T-helper 17 cell (primary cell): ENCODE measurements around the gene CDR2L. TPM values are rescaled to one million over a fixed set of nuclear protein-coding genes. Genes with fewer than 3 reads are reported as not detected.

Experiments
- ATAC-seq: fragments of 150-1000 bp; cut with Tn5 transposase; 2 replicates; pipeline ENCODE4 v1.10.0; 2021; ENCODE audit warnings: mild to moderate bottlenecking, moderate library complexity
- DNase-seq, 3 donors: peaks; one replicate each; pipeline versions ENCODE4 v3.0.0 to v3.0.0-alpha.2; 2020 to 2021
- H3K9me3 ChIP-seq: one replicate; pipeline ENCODE4 v1.7.0; 2013; ENCODE audit warnings: low read length, mild to moderate bottlenecking; ENCODE audit not compliant: control insufficient read depth, poor library complexity, severe bottlenecking
- H3K27ac Mint-ChIP-seq: one replicate; pipeline ENCODE4 v1.8.0; 2022; ENCODE audit warnings: mild to moderate bottlenecking, moderate library complexity, mixed read lengths
- H3K27me3 Mint-ChIP-seq: one replicate; pipeline ENCODE4 v1.8.0; 2022; ENCODE audit warnings: mixed read lengths
- H3K36me3 Mint-ChIP-seq: one replicate; pipeline ENCODE4 v1.8.0; 2022; ENCODE audit warnings: low read depth, mixed read lengths
- H3K4me1 Mint-ChIP-seq: one replicate; pipeline ENCODE4 v1.8.0; 2022; ENCODE audit warnings: mild to moderate bottlenecking, mixed read lengths
- H3K4me3 Mint-ChIP-seq: one replicate; pipeline ENCODE4 v1.8.0; 2022; ENCODE audit warnings: mild to moderate bottlenecking, moderate library complexity, mixed read lengths
- total RNA-seq, 4 donors: library from RNA in 2 of 4; stranded (reverse) in 2 of 4; gene quantifications; one replicate each; pipeline ENCODE4 v1.2.3 and lab custom pipeline; 2022 to 2026

Gene CDR2L
- total RNA-seq (under 1 TPM in 1 of 2 donors, not detected in 1; 0.86 TPM), total RNA-seq (lab: John Stamatoyannopoulos, UW) (0 to 0.15 reads per million in 2 donors)

DNA sequence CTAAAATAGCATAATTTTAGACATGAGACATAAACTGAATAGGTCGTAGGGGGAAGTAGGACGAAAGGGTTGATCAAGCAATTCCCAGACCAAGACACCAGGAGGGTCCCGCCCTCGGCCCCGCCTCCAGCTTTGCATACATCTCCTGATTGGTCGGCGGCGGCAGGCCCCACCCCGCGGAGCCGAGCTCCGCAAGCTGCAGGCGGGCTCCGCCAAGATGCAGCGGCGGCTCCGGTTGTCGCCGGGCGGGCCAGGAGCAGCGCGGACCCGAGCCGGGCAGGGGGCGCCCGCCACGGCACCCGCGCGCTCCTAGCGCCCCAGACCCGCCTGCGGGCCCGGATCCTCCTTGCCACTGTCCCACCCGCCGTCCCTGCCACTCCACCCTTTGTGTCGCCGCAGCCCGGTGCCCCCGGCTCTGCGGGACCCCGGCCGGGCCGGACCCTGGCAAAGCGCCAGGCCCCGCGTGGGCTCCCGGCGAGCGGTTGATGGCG lies at the start of gene CDR2L:
Gene CDR2L, plus strand, starts transcription at position 215 of the 491 bp plus-strand sequence. CDS start 412 bp downstream, outside the sequence.
- H3K4me1 Mint-ChIP-seq: peaks cover 11% of the 10 kb centered on the region
- peaks cover 1% of the 10 kb centered on the region for H3K27me3 Mint-ChIP-seq
- DNase-seq (peak; percentile 89 to 92 (median 91)), ATAC-seq (peak; percentile 97)
- peak within 1 kb of the TSS; percentile 89 for H3K4me3 Mint-ChIP-seq
- H3K27ac Mint-ChIP-seq: peak within 1 kb of the TSS; percentile 71
- H3K9me3 ChIP-seq: no peaks in the 10 kb centered on the region
- no peaks in the 10 kb centered on the region for H3K36me3 Mint-ChIP-seq

- no peaks in the 10 kb centered on the region for H3K9me3 ChIP-seq
- H3K27me3 Mint-ChIP-seq: peaks cover 72% of the 10 kb centered on the region
Measured at GRCh38 chr17:74938194-74938950, 49.1 kb upstream of the CDR2L start.

GRCh38 chr17:74939534-74939933 lies 47.9 kb upstream of the CDR2L start:
- Mint-ChIP-seq H3K4me1 (peaks cover 6% of the 10 kb centered on the region), H3K36me3 (peaks cover 6% of the 10 kb centered on the region), H3K27ac (no peak overlapping the region), H3K27me3 (peaks cover 71% of the 10 kb centered on the region), H3K4me3 (no peak overlapping the region)
- H3K9me3 ChIP-seq: no peaks in the 10 kb centered on the region
- DNase-seq (no peak), ATAC-seq (no peak)

More at GRCh38 chr17:74938194-74938950, 49.1 kb upstream of the CDR2L start:
- no peak overlapping the region for H3K4me3 Mint-ChIP-seq
- ATAC-seq (no peak), DNase-seq (no peak)
- no peak overlapping the region for H3K27ac Mint-ChIP-seq
- H3K4me1 Mint-ChIP-seq: peaks cover 6% of the 10 kb centered on the region
- H3K36me3 Mint-ChIP-seq: peaks cover 6% of the 10 kb centered on the region

DNA sequence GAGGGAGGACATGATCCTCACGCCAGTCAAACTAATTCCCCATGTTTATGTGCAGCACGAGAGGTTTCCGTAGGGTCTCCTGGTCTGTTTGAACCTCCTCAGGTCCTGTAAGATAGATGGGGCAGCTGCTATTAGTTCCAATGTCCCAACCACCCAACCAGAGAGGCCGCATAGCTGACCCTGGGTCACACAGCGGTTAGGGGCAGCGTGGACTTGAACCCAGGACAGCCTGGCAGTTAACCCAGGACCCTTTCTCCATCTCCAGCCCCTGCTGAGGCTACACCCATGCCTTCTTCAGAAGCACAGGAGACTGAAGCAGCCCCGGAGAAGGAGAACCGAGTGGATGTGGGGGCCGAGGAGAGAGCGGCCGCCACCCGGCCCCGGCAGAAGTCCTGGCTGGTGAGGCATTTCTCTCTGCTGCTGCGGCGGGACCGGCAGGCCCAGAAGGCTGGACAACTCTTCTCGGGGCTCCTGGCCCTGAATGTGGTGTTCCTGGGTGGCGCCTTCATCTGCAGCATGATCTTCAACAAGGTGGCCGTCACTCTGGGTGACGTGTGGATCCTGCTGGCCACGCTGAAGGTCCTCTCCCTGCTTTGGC lies 46.2 kb upstream of the CDR2L start:
- peaks cover 6% of the 10 kb centered on the region for H3K36me3 Mint-ChIP-seq
- ATAC-seq: no peak
- no peaks in the 10 kb centered on the region for H3K9me3 ChIP-seq
- no peak overlapping the region for H3K27ac Mint-ChIP-seq
- H3K27me3 Mint-ChIP-seq: peaks cover 66% of the 10 kb centered on the region
- H3K4me3 Mint-ChIP-seq: no peak overlapping the region
- no peak for DNase-seq
- H3K4me1 Mint-ChIP-seq: peaks cover 6% of the 10 kb centered on the region

GRCh38 chr17:74943808-74944522 lies 43.5 kb upstream of the CDR2L start:
- ATAC-seq (no peak), DNase-seq (no peak)
- Mint-ChIP-seq H3K4me3 (no peak overlapping the region), H3K36me3 (peaks cover 4% of the 10 kb centered on the region), H3K27ac (no peak overlapping the region), H3K4me1 (peaks cover 3% of the 10 kb centered on the region), H3K27me3 (peaks cover 51% of the 10 kb centered on the region)
- H3K9me3 ChIP-seq: no peaks in the 10 kb centered on the region

GRCh38 chr17:74945543-74945942 lies 41.9 kb upstream of the CDR2L start:
- ATAC-seq (no peak), DNase-seq (no peak)
- Mint-ChIP-seq H3K27me3 (peaks cover 43% of the 10 kb centered on the region), H3K27ac (no peak overlapping the region), H3K36me3 (no peaks in the 10 kb centered on the region), H3K4me3 (no peak overlapping the region), H3K4me1 (no peaks in the 10 kb centered on the region)
- no peaks in the 10 kb centered on the region for H3K9me3 ChIP-seq

- no peaks in the 10 kb centered on the region for H3K36me3 Mint-ChIP-seq
- ATAC-seq (no peak), DNase-seq (no peak)
- H3K9me3 ChIP-seq: no peaks in the 10 kb centered on the region
- H3K27ac Mint-ChIP-seq: no peak overlapping the region
- H3K4me3 Mint-ChIP-seq: no peak overlapping the region
- no peaks in the 10 kb centered on the region for H3K4me1 Mint-ChIP-seq
- H3K27me3 Mint-ChIP-seq: peaks cover 37% of the 10 kb centered on the region
Measured at GRCh38 chr17:74946641-74947040, 40.8 kb upstream of the CDR2L start.

DNA sequence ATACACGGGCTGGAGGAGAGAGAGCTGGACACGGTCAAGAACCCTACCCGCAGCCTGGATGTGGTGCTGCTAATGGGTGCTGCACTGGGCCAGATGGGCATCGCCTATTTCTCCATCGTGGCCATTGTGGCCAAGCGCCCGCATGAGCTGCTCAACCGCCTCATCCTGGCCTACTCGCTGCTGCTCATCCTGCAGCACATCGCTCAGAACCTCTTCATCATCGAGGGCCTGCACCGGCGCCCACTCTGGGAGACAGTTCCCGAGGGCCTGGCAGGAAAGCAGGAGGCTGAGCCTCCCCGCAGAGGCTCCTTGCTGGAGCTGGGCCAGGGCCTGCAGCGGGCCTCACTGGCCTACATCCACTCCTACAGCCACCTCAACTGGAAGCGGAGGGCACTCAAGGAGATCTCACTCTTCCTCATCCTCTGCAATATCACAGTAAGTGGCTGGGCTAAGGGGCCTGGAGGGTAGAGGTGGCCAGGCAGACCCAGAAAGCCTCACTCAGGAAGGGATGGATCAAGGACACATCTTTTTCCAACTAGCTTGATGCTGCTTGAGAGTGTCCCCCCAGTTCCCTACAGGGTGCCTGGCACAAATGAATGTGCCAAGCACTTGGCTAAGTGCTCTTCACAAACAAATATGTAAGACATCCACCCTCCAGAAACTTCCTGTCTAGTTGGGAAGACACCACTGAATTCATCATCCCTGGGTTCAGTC lies 40.2 kb upstream of the CDR2L start:
- no peak for ATAC-seq
- no peak overlapping the region for H3K4me3 Mint-ChIP-seq
- no peak for DNase-seq
- H3K27ac Mint-ChIP-seq: no peak overlapping the region
- H3K4me1 Mint-ChIP-seq: no peaks in the 10 kb centered on the region
- no peaks in the 10 kb centered on the region for H3K9me3 ChIP-seq
- H3K27me3 Mint-ChIP-seq: peaks cover 32% of the 10 kb centered on the region
- H3K36me3 Mint-ChIP-seq: no peaks in the 10 kb centered on the region

GRCh38 chr17:74949455-74950115 lies 37.8 kb upstream of the CDR2L start:
- no peaks in the 10 kb centered on the region for H3K9me3 ChIP-seq
- H3K36me3 Mint-ChIP-seq: peaks cover 2% of the 10 kb centered on the region
- peaks cover 15% of the 10 kb centered on the region for H3K27me3 Mint-ChIP-seq
- DNase-seq (no peak), ATAC-seq (no peak)
- H3K4me1 Mint-ChIP-seq: no peaks in the 10 kb centered on the region
- no peak overlapping the region for H3K4me3 Mint-ChIP-seq
- no peak overlapping the region for H3K27ac Mint-ChIP-seq

DNA sequence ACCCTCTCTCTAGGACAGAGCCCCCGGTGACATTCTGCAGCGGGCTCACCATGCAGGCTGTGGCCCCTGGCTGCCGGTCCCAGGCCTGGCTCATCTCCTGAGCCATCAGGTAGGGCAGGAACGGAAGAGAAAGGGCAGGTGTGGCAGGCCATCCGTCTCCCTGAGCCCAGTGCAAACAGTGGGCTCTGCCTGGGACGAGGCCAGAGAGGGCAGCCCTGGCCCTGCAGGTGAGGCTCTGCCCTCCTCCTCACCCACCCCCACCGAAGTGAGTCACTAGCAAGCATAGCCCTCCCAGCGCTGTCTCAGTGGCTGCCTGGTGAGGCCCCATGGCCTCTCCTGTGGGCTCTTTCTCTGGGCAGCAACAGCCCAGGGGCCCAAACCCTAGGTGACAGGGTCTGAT lies 37.2 kb upstream of the CDR2L start:
- Mint-ChIP-seq H3K36me3 (peaks cover 2% of the 10 kb centered on the region), H3K27ac (no peak overlapping the region), H3K27me3 (peaks cover 15% of the 10 kb centered on the region), H3K4me1 (no peaks in the 10 kb centered on the region), H3K4me3 (no peak overlapping the region)
- H3K9me3 ChIP-seq: no peaks in the 10 kb centered on the region
- ATAC-seq (no peak), DNase-seq (no peak)

- Mint-ChIP-seq H3K36me3 (peaks cover 2% of the 10 kb centered on the region), H3K27me3 (peaks cover 15% of the 10 kb centered on the region)
- ATAC-seq: no peak
Measured at GRCh38 chr17:74951065-74951464, 36.4 kb upstream of the CDR2L start.

DNA sequence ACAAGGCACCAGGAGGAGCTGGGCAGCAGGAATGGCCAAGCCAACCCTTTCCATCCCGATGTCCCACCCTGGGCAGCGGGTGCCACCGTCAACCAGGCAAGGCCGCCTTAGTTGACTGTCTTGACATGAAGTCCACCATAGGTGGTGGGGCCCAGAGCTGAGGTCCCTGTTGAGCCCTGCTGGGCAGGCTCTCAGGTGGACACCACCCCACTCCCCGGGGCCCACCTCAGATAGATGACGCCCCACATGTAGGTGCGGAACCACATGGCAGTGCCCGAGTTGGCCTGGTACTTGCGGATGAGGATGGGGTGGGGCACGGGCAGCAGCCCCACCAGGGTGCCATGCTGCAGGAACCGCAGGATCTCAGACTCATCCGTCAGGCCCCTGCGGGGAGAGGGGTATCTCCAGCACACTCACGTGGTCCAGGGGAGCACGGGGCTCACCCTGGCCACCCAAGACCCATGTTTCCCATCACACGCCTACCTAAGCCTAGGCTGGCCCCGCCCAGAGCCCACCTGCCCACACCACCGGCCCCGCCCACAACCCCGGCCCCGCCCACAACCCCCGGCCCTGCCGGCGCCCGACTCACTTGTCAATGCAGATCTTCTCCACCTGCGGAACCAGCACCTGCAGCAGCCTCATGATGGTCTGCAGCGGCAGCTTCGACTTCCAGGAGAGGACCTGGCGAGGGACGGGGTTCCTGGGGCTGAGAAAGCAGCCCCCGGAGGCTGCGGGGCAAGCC lies 35.6 kb upstream of the CDR2L start:
- peaks cover 15% of the 10 kb centered on the region for H3K27me3 Mint-ChIP-seq
- peaks cover 2% of the 10 kb centered on the region for H3K36me3 Mint-ChIP-seq
- no peaks in the 10 kb centered on the region for H3K9me3 ChIP-seq
- no peak overlapping the region for H3K27ac Mint-ChIP-seq
- no peaks in the 10 kb centered on the region for H3K4me1 Mint-ChIP-seq
- ATAC-seq: no peak
- no peak for DNase-seq
- no peak overlapping the region for H3K4me3 Mint-ChIP-seq

More at GRCh38 chr17:74951065-74951464, 36.4 kb upstream of the CDR2L start:
- Mint-ChIP-seq H3K27ac (no peak overlapping the region), H3K4me1 (no peaks in the 10 kb centered on the region), H3K4me3 (no peak overlapping the region)
- no peak for DNase-seq
- H3K9me3 ChIP-seq: no peaks in the 10 kb centered on the region
